Mesenchymal stem cell (in vitro differentiated cells and primary cell): ENCODE results near the gene PAK5.

ENCODE experiments used
- DNase-seq: peaks from one replicate; pipeline ENCODE4 v3.0.0-alpha.2; 2013
- H2AFZ ChIP-seq: one replicate; pipeline ENCODE4 v1.6.1; 2013; ENCODE audit warnings: low read depth, mild to moderate bottlenecking, control low read depth, inconsistent platforms, low read length, moderate library complexity
- H2AK5ac ChIP-seq: 2 replicates; pipeline ENCODE4 v1.6.1; 2013; ENCODE audit warnings: low read length, moderate library complexity, mild to moderate bottlenecking, inconsistent platforms; ENCODE audit not compliant: severe bottlenecking
- H2BK120ac ChIP-seq: one replicate; pipeline ENCODE4 v1.6.1; 2013; ENCODE audit warnings: low read depth, mild to moderate bottlenecking, inconsistent platforms, low read length, moderate library complexity
- H2BK12ac ChIP-seq, 2 experiments: one replicate each; pipeline ENCODE4 v1.6.1; 2013; ENCODE audit warnings: inconsistent platforms in 2 of 2, low read length in 2 of 2, mild to moderate bottlenecking in 2 of 2, moderate library complexity in 2 of 2, control low read depth in 1 of 2
- H2BK15ac ChIP-seq: one replicate; pipeline ENCODE4 v1.6.1; 2013; ENCODE audit warnings: mild to moderate bottlenecking, low read depth, inconsistent platforms; ENCODE audit not compliant: poor library complexity, severe bottlenecking
- H2BK5ac ChIP-seq: 2 replicates; pipeline ENCODE4 v1.6.1; 2013; ENCODE audit warnings: low read depth, mild to moderate bottlenecking, low read length, control low read depth, inconsistent platforms; ENCODE audit not compliant: poor library complexity, severe bottlenecking
- H3K14ac ChIP-seq, 2 experiments: one replicate each; pipeline ENCODE4 v1.6.1; 2013; ENCODE audit warnings: inconsistent platforms in 2 of 2, low read length in 2 of 2, control low read depth in 1 of 2, mild to moderate bottlenecking in 1 of 2, moderate library complexity in 1 of 2
- H3K18ac ChIP-seq, 2 experiments: one replicate each; pipeline ENCODE4 v1.6.1; 2013; ENCODE audit warnings: inconsistent platforms in 2 of 2, low read length in 2 of 2, control low read depth in 1 of 2, low read depth in 1 of 2, mild to moderate bottlenecking in 1 of 2
- H3K23ac ChIP-seq, 2 experiments: one replicate each; pipeline ENCODE4 v1.6.1; 2013; ENCODE audit warnings: inconsistent platforms in 2 of 2, low read length in 2 of 2, mild to moderate bottlenecking in 2 of 2, moderate library complexity in 2 of 2, control low read depth in 1 of 2
- H3K27ac ChIP-seq: 2 replicates; pipeline ENCODE4 v1.5.1; 2013; ENCODE audit warnings: mild to moderate bottlenecking, moderate library complexity, low read length, control low read depth, inconsistent platforms; ENCODE audit not compliant: poor library complexity, severe bottlenecking
- H3K27me3 ChIP-seq, 2 experiments: 2 replicates each; pipeline versions ENCODE4 v1.6.1 to v1.7.0; 2013; ENCODE audit warnings: low read length in 2 of 2, mild to moderate bottlenecking in 2 of 2, moderate library complexity in 2 of 2, control low read depth in 1 of 2, inconsistent platforms in 1 of 2; ENCODE audit not compliant: control insufficient read depth in 1 of 2, insufficient read depth in 1 of 2
- H3K36me3 ChIP-seq, 2 experiments: 2 replicates each; pipeline versions ENCODE4 v1.6.1 to v1.7.0; 2013; ENCODE audit warnings: low read length in 2 of 2, control low read depth in 1 of 2, inconsistent platforms in 1 of 2, low read depth in 1 of 2, mild to moderate bottlenecking in 1 of 2; ENCODE audit not compliant: insufficient read depth in 2 of 2, control insufficient read depth in 1 of 2
- H3K4ac ChIP-seq, 2 experiments: one replicate each; pipeline ENCODE4 v1.6.1; 2013; ENCODE audit warnings: inconsistent platforms in 2 of 2, low read length in 2 of 2, mild to moderate bottlenecking in 2 of 2, moderate library complexity in 2 of 2, control low read depth in 1 of 2, low read depth in 1 of 2
- H3K4me1 ChIP-seq: 2 replicates; pipeline ENCODE4 v1.6.1; 2013; ENCODE audit warnings: low read depth, low read length, control low read depth; ENCODE audit not compliant: control insufficient read depth, insufficient read depth
- H3K4me2 ChIP-seq: 2 replicates; pipeline ENCODE4 v1.6.1; 2013; ENCODE audit warnings: low read length, mild to moderate bottlenecking, inconsistent platforms; ENCODE audit not compliant: poor library complexity, severe bottlenecking
- H3K4me3 ChIP-seq, 2 experiments: 2 replicates each; pipeline versions ENCODE4 v1.5.1 to v1.7.0; 2013; ENCODE audit warnings: low read length in 2 of 2, mild to moderate bottlenecking in 2 of 2, control low read depth in 1 of 2, low read depth in 1 of 2; ENCODE audit not compliant: insufficient read depth in 1 of 2
- H3K79me1 ChIP-seq: replicated peaks from 2 replicates; pipeline ENCODE4 v1.6.1; 2013; ENCODE audit warnings: mild to moderate bottlenecking, control low read depth, low read length, inconsistent platforms; ENCODE audit not compliant: poor library complexity, severe bottlenecking
- H3K9ac ChIP-seq: 2 replicates; pipeline ENCODE4 v1.7.0; 2013; ENCODE audit warnings: mild to moderate bottlenecking, low read length, moderate library complexity
- H3K9me3 ChIP-seq: 2 replicates; pipeline ENCODE4 v1.7.0; 2013; ENCODE audit warnings: mild to moderate bottlenecking, low read length; ENCODE audit not compliant: control insufficient read depth
- H4K8ac ChIP-seq: one replicate; pipeline ENCODE4 v1.6.1; 2013; ENCODE audit warnings: inconsistent platforms, mild to moderate bottlenecking, low read length, moderate library complexity
- H4K91ac ChIP-seq: one replicate; pipeline ENCODE4 v1.6.1; 2013; ENCODE audit warnings: mild to moderate bottlenecking, low read length, inconsistent platforms
- whole genome bisulfite sequencing: methylation state at CpG from one replicate; pipeline ENCODE4 v1.1.7; 2013; ENCODE audit warnings: mixed read lengths; 5-methylcytosine and 5-hydroxymethylcytosine counted together

The PAK5 gene

DNA sequence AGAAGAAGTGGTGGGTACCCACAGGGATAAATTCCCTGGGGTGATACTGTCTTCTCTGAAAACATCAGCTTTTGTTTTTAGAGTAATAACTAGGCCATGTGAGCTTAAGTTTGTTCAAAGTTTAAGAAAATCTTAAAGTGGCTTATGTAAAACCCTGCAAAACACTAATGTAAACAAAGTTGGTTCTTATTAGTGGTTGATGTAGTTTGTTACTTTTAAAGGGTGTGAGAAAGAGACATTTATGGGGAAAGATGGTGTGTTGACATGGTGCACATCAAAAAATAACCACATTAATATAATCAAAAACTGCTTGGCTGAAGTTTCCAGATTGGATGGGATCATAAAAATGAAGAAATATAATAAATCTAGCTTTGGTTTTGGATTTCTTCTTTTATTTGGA, 204.5 kb downstream of the PAK5 start:
- Histone ChIP-seq H2AFZ (no peak overlapping the region), H3K9ac (no peak overlapping the region), H3K18ac (no peak overlapping the region), H4K91ac (no peak overlapping the region), H3K79me1 (no peaks in the 10 kb centered on the region), H2BK5ac (no peak overlapping the region), H3K4me3 (no peak overlapping the region), H3K14ac (no peak overlapping the region), H3K9me3 (no peaks in the 10 kb centered on the region), H2AK5ac (no peak overlapping the region), H3K4ac (no peak overlapping the region), H2BK12ac (no peak overlapping the region), H3K4me2 (no peak overlapping the region), H3K23ac (no peak overlapping the region), H4K8ac (no peak overlapping the region), H2BK120ac (no peak overlapping the region), H3K4me1 (no peaks in the 10 kb centered on the region), H2BK15ac (no peak overlapping the region), H3K36me3 (no peaks in the 10 kb centered on the region), H3K27me3 (peaks cover 12 to 16% of the 10 kb centered on the region in 2 experiments), H3K27ac (no peak overlapping the region)
- no peak for DNase-seq

DNA sequence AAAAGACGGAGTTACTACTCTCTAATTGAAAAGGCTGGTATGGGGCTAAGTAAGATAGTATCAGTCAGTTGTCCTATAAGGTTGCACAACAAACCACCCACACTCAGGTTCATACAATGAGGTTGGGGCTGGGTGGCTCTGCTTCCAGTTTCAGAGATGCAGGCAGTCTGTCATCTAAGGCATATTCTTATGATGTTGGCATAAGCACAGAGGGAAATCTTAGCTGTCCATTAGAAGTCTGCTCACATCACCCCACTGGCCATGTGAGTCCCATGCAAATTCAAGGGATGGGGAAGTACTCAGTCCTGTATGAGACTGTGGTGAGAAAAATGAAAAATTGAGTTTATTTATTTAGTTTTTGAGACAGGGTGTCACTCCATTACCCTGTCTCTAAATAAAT, 205.9 kb downstream of the PAK5 start:
- no CpG with 5 or more reads among the region's 1 CpG for WGBS
- Histone ChIP-seq H2BK15ac (no peak overlapping the region), H3K4me2 (no peak overlapping the region), H3K14ac (no peak overlapping the region), H3K18ac (no peak overlapping the region), H3K27me3 (peaks cover 17 to 22% of the 10 kb centered on the region in 2 experiments), H4K91ac (no peak overlapping the region), H2AK5ac (no peak overlapping the region), H2BK5ac (no peak overlapping the region), H3K9ac (no peak overlapping the region), H3K27ac (no peak overlapping the region), H4K8ac (no peak overlapping the region), H2AFZ (no peak overlapping the region), H3K4me3 (no peak overlapping the region), H2BK120ac (no peak overlapping the region), H3K79me1 (no peaks in the 10 kb centered on the region), H3K23ac (no peak overlapping the region), H3K4ac (no peak overlapping the region), H3K36me3 (no peaks in the 10 kb centered on the region), H3K4me1 (no peaks in the 10 kb centered on the region), H3K9me3 (no peaks in the 10 kb centered on the region), H2BK12ac (no peak overlapping the region)
- DNase-seq: no peak

DNA sequence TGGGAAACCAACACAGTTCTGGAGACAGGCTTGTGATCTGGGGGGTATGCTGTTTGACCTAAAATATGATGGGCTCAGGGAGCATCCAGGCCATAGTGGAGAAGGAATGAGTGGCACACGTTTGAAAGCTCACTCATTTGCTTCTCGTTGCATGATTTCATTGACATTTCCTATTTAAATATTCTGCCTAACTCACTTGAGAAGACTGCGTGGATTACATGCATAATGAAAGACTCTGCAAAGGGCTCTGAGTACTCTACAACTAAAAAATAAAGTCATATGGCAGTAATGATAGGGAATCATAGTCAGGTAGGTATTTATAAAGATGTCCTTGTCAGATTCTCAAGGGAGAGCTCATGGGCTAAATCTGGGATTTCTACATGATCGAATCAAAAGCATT, 206.6 kb downstream of the PAK5 start:
- no peak overlapping the region for H2BK15ac ChIP-seq
- no peak overlapping the region for H2AK5ac ChIP-seq
- no peaks in the 10 kb centered on the region for H3K36me3 ChIP-seq
- H3K4me1 ChIP-seq: peaks cover under 1% of the 10 kb centered on the region
- no peak overlapping the region for H3K14ac ChIP-seq
- H3K23ac ChIP-seq: no peak overlapping the region
- no peak overlapping the region for H3K4ac ChIP-seq
- H3K18ac ChIP-seq: no peak overlapping the region
- no peak overlapping the region for H2AFZ ChIP-seq
- WGBS: 46% methylated on average over 2 of the region's 4 CpGs
- H3K27ac ChIP-seq: no peak overlapping the region
- no peak overlapping the region for H2BK5ac ChIP-seq
- H4K8ac ChIP-seq: no peak overlapping the region
- H4K91ac ChIP-seq: no peak overlapping the region
- H2BK12ac ChIP-seq: no peak overlapping the region
- no peaks in the 10 kb centered on the region for H3K79me1 ChIP-seq
- no peak overlapping the region for H3K9ac ChIP-seq
- DNase-seq: no peak
- no peak overlapping the region for H3K4me2 ChIP-seq
- H3K27me3 ChIP-seq: peaks cover 17 to 22% of the 10 kb centered on the region in 2 experiments
- no peak overlapping the region for H2BK120ac ChIP-seq
- no peak overlapping the region for H3K4me3 ChIP-seq
- H3K9me3 ChIP-seq: no peaks in the 10 kb centered on the region

DNA sequence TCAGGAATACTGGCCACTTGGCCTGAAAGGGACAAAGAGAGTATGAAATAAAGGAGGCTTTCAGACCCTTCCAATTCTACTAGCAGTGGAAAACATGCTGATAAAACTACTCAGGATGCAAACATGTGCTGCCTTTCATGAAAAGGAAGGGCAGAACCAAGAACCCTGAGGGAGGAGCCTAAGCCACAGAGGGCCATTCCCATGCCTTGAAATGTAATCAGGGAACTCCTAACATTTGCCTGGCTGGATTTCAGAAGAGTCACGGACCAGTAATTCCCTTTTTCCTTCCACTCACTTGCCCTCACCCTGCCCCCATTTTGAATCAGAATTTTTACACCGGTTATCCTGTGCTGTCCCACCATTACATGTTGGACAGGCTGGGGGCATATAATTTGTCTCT, 208.3 kb downstream of the PAK5 start:
- no peak overlapping the region for H2AFZ ChIP-seq
- no peaks in the 10 kb centered on the region for H3K36me3 ChIP-seq
- H2BK5ac ChIP-seq: no peak overlapping the region
- no peak overlapping the region for H3K9ac ChIP-seq
- no peak overlapping the region for H4K8ac ChIP-seq
- no peaks in the 10 kb centered on the region for H3K79me1 ChIP-seq
- no peak overlapping the region for H3K27ac ChIP-seq
- no peak overlapping the region for H3K4me3 ChIP-seq
- H2BK120ac ChIP-seq: no peak overlapping the region
- no peak overlapping the region for H2BK15ac ChIP-seq
- no peak overlapping the region for H3K18ac ChIP-seq
- 29% methylated on average over 1 of the region's 2 CpGs for WGBS
- H2BK12ac ChIP-seq: no peak overlapping the region
- H3K9me3 ChIP-seq: no peaks in the 10 kb centered on the region
- no peak overlapping the region for H3K23ac ChIP-seq
- no peak overlapping the region for H4K91ac ChIP-seq
- H2AK5ac ChIP-seq: no peak overlapping the region
- H3K14ac ChIP-seq: no peak overlapping the region
- peaks cover 17 to 22% of the 10 kb centered on the region in 2 experiments for H3K27me3 ChIP-seq
- H3K4me2 ChIP-seq: no peak overlapping the region
- DNase-seq: no peak
- peaks cover 1% of the 10 kb centered on the region for H3K4me1 ChIP-seq
- no peak overlapping the region for H3K4ac ChIP-seq
